Mammary epithelial cell (primary cell): ENCODE data around the gene TBRG4.

ENCODE experiments used
- EZH2 ChIP-seq: IDR thresholded peaks from 2 replicates; pipeline ENCODE4 v1.6.1; 2012; ENCODE audit warnings: low read length, inconsistent platforms, borderline replicate concordance
- TF ChIP-seq, protein P1 (sequence below), 2 donors: IDR thresholded peaks in 1 of 2; conservative IDR thresholded peaks in 1 of 2; 2 replicates each; pipeline ENCODE4 v1.5.1; 2011 to 2012; ENCODE audit warnings: inconsistent platforms in 2 of 2, low read length in 2 of 2, mild to moderate bottlenecking in 2 of 2, control low read depth in 1 of 2, low read depth in 1 of 2; ENCODE audit not compliant: insufficient read depth in 1 of 2; ENCODE audit errors: extremely low read depth in 1 of 2

DNA sequence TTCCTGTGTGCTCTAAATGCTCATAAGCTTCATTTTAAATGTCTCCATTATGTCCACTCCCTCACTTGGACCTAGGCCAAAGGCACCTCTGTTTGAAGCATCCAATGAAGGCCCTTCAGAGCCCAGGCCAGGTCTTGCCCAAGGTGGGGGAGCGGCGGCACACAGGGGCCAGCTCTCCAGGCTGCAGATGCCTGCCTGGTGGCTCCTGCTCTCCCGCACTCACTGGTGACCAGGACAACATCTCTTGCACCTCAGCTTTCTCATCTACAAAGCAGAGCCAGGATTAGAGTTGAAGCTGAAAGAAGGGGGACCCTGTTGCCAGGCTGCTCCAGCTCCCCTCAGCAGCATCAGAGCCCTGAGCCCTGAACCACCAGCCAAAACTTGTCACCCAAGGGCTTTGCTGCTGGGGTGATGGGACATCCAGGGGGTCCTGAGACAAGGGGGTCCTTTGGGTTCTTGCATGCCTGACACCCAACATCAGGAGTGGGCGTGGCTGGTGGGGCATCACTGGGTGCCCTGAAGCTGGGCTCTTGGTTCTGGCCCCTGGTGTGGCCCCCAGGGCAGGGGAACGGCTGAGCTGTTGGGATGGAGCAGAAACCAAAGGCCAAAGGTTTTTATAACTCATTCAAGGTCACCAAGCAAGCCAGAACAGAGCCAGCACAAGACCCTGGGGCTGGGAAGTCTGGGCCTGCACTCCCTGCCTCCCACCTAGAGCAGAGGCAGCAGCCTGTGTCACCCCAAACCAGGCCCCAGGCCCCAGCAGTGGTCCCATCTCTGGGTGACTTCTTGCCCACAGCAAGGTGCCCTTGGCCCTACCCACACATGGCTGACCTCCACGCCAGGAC is 24.0 kb downstream of the TBRG4 start:
- TF ChIP-seq, protein P1, sequence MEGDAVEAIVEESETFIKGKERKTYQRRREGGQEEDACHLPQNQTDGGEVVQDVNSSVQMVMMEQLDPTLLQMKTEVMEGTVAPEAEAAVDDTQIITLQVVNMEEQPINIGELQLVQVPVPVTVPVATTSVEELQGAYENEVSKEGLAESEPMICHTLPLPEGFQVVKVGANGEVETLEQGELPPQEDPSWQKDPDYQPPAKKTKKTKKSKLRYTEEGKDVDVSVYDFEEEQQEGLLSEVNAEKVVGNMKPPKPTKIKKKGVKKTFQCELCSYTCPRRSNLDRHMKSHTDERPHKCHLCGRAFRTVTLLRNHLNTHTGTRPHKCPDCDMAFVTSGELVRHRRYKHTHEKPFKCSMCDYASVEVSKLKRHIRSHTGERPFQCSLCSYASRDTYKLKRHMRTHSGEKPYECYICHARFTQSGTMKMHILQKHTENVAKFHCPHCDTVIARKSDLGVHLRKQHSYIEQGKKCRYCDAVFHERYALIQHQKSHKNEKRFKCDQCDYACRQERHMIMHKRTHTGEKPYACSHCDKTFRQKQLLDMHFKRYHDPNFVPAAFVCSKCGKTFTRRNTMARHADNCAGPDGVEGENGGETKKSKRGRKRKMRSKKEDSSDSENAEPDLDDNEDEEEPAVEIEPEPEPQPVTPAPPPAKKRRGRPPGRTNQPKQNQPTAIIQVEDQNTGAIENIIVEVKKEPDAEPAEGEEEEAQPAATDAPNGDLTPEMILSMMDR (conservative IDR thresholded peaks at IDR 0.05 in 1 of 2, IDR thresholded peaks at IDR 0.05 in 1 of 2; ENCODE audit: extremely low read depth in 1 of 2, insufficient read depth in 1 of 2, low read depth in 1 of 2, low read length in 2 of 2): no peak
- no peak for TF ChIP-seq EZH2
